IPS-20b (cell line): ENCODE data around the gene TRIM40.

Source experiments
- H3K27ac ChIP-seq: one replicate; pipeline ENCODE4 v1.5.1; 2013; ENCODE audit warnings: low read length
- H3K27me3 ChIP-seq: 2 replicates; pipeline ENCODE4 v1.6.1; 2013; ENCODE audit warnings: mild to moderate bottlenecking, low read length, inconsistent platforms; ENCODE audit not compliant: insufficient read depth
- H3K36me3 ChIP-seq: 2 replicates; pipeline ENCODE4 v1.6.1; 2013; ENCODE audit warnings: low read depth, mild to moderate bottlenecking, inconsistent platforms, low read length, moderate library complexity; ENCODE audit not compliant: insufficient read depth
- H3K4me1 ChIP-seq: 2 replicates; pipeline ENCODE4 v1.6.1; 2013; ENCODE audit warnings: mild to moderate bottlenecking, control low read depth, inconsistent platforms, low read length, moderate library complexity; ENCODE audit not compliant: insufficient read depth
- H3K4me3 ChIP-seq: 2 replicates; pipeline ENCODE4 v1.5.1; 2013; ENCODE audit warnings: mild to moderate bottlenecking, low read length, inconsistent platforms
- H3K9ac ChIP-seq: 2 replicates; pipeline ENCODE4 v1.6.1; 2013; ENCODE audit warnings: low read depth, mild to moderate bottlenecking, inconsistent platforms, low read length, moderate library complexity
- H3K9me3 ChIP-seq: 2 replicates; pipeline ENCODE4 v1.6.1; 2013; ENCODE audit warnings: mild to moderate bottlenecking, low read depth, low read length, inconsistent platforms; ENCODE audit not compliant: insufficient read depth

Gene TRIM40

DNA sequence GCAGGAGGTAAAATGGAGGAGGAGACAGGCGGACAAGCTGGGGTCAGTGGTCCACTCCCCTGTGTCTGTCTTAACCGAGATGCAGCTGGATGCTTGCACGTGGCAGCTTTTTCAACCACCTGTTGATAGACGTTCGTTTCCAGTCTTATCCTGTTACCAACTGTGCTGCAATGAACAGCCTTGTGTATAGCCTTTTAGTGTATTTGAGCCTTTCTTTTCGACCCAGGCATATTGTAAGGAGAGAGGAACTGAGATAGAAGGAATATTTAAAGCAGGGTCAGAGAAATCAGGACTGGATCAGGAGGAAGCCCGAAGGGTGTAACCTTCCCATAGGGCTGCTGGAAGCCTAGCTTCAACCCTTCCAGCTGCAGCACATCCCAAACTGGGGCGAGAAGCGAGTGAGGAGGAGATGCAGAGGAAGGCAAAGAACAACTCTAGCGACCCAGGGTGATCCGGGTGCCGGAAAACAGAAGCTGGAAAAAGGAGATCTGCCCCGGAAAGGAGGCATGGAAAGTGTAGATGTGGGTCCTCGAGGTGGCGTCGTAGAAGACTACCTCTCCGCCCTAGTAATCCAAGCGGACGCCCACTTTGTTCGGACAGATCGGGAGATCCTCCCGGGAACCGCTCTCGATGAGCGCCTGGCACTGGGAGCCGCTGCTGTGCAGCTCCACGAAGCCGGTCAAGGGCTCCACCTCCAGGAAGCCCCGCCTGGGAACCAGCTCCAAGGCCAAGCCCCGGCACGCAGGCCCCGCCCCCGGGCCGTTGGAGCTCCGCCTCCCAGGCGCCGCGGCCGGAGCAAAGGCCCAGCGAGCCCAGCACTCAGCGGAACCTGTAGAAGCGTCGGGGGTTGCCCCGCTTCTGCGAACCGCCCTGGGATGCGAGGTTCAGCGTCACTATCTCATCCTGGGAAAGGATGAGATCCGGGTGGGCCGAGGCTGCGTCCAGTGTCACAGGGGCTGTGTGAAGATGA is 34.2 kb upstream of the TRIM40 start:
- H3K9ac ChIP-seq = no peak overlapping the region
- H3K27ac ChIP-seq = no peak overlapping the region
- peaks cover 6% of the 10 kb centered on the region; the same call in 1 of the 2 replicates for H3K4me1 ChIP-seq
- H3K9me3 ChIP-seq = no peaks in the 10 kb centered on the region
- peaks cover 85% of the 10 kb centered on the region for H3K27me3 ChIP-seq
- no peaks in the 10 kb centered on the region for H3K36me3 ChIP-seq
- peak overlapping the region; percentile 63 for H3K4me3 ChIP-seq

DNA sequence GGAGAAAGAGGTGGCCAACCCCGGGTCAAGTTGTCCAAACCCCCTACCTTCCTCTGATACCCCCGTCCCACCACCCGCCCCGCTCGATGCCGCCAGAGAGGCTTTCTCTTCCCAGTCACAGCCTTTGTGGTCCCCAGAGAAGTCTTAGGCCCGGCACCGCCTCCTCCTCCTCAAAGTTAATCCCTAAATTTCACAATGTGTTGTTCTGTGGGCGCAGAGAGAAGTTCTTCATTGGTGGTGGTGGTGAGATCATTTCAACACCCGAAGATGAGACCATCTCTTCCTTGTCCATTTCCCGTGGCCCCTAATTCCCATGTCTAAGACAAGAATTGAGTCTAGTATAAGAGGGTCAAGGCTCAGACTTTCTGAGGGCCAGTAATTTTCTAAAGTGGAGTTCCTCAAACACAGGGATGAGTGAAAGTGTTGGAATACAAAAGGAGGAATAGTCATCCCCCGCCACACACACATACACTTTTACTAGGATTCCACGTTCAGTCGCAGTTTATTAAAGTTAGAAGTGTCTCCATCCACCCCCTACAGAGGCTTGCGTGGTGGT is 33.4 kb upstream of the TRIM40 start:
- H3K4me3 ChIP-seq = peak overlapping the region; percentile 63
- H3K9me3 ChIP-seq = no peaks in the 10 kb centered on the region
- peaks cover 6% of the 10 kb centered on the region; the same call in 1 of the 2 replicates for H3K4me1 ChIP-seq
- H3K9ac ChIP-seq = no peak overlapping the region
- H3K36me3 ChIP-seq = no peaks in the 10 kb centered on the region
- H3K27ac ChIP-seq = no peak overlapping the region
- H3K27me3 ChIP-seq = peaks cover 77% of the 10 kb centered on the region

DNA sequence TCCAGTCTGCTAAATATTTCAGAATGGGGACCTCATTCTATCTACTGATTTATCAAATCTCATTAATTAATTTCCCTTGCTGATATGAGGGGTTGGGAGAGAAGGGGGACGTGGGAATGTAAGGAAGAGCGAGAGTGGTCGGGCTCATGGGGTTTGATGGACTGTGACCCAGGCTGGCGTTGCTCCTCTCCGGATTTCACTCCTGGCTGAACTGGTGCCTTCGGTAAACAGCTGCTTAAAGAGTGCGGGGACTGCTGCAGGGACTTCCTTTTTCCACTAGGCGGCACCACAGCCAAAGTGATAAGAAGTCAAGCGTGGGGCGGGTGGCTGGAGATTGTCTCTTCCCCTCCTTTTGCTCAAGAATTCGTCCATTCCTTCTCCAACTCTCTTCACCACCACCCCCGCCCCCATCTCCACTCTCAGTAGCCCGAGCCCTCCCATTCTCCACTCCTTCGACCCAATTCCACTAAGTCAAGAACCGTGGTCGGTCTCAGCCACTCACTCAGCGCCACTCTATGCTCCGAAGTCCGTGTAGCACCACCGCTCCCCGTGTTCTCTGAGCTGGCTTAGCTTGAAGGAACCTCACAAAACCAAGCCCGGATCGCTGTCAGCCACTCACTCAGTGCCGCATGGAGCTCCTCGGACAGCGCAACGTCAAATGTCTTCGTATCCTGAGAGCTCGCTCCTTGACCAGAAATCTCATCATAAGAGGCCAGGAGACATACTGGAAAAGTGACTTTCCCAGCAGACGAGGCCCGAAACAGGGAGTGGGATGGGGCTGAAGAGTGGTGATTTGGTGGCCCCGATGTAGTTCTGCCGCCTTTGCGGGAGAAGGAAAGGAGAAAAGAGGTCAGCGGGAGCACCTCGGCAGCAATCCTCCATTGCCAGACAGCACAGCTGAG is 32.7 kb upstream of the TRIM40 start:
- Histone ChIP-seq H3K27ac (no peak overlapping the region), H3K27me3 (peaks cover 70% of the 10 kb centered on the region), H3K4me3 (peak overlapping the region; percentile 63; the same call in 1 of the 2 replicates), H3K4me1 (peaks cover 6% of the 10 kb centered on the region; the same call in 1 of the 2 replicates), H3K9me3 (no peaks in the 10 kb centered on the region), H3K9ac (no peak overlapping the region), H3K36me3 (no peaks in the 10 kb centered on the region)

DNA sequence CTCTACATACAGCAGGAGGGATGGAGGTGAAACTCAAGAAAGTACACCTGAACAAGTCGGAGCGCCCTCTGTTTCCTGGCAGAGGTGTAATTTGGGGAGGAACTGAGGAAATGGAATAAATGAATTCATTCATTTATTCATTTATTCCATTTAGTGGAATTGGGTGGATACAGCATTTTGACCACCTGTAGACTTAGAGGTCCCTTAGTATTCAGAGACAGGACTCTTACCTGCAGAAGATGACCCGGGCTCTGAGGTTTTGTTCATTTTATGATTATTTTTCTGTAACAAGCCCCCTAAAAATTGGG is 32.1 kb upstream of the TRIM40 start:
- Histone ChIP-seq H3K9ac (no peak overlapping the region), H3K36me3 (no peaks in the 10 kb centered on the region), H3K27me3 (peaks cover 64% of the 10 kb centered on the region), H3K9me3 (no peaks in the 10 kb centered on the region), H3K4me3 (no peak overlapping the region), H3K27ac (no peak overlapping the region), H3K4me1 (peaks cover 6% of the 10 kb centered on the region; the same call in 1 of the 2 replicates)

DNA sequence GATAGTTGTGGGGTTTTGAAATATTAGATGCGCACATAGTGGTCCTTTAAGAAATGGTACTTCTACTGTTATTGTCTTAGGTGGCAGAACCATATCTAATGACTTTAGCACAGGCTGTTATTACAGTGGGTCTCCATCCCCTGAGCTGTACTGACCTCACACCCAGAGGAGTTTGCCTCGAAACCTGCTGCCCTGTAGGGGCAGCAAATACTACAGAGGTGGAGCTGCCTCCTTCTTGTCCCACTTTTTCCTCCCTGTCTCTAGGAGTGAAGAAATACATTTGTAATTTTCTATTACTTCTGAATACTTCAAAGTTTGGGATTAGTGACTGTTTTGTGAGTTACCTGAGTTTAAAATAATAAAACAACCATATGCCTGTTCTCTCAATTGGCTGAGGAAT is 31.3 kb upstream of the TRIM40 start:
- Histone ChIP-seq H3K4me1 (peaks cover 6% of the 10 kb centered on the region; the same call in 1 of the 2 replicates), H3K4me3 (no peak overlapping the region), H3K27me3 (peaks cover 56% of the 10 kb centered on the region), H3K9ac (no peak overlapping the region), H3K36me3 (no peaks in the 10 kb centered on the region), H3K9me3 (no peaks in the 10 kb centered on the region), H3K27ac (no peak overlapping the region)

DNA sequence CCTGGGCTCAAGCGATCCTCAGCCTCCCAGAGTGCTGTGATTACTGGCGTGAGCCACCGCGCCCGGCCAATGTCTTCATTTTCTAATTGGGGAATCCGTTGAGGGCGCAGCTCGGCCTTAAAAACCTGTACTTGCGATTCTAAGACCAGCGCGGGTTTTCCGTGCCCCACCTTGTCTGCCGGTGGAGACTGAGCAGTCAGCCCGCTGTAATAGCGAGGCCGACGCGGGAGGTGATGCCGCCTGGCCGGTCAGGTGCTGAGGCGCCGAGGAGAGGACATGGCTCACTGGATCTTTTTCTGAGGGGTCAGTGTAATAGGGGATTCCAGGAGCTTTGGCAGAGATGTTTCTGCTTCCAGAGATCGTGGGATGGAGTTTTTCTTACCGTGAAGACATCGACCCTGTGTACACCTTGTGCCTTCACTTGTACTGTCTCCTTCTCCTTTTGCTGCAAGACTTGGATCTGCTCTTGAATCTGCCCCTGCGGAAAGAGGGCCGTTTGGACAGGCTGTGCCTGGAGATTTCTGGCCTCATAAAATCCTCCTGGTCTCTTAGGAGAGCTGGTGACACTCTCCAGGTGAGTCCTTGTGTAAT is 24.6 kb upstream of the TRIM40 start:
- Histone ChIP-seq H3K9ac (no peak overlapping the region), H3K4me3 (no peak overlapping the region), H3K9me3 (no peaks in the 10 kb centered on the region), H3K36me3 (no peaks in the 10 kb centered on the region), H3K27me3 (peaks cover 40% of the 10 kb centered on the region), H3K4me1 (no peaks in the 10 kb centered on the region), H3K27ac (no peak overlapping the region)

DNA sequence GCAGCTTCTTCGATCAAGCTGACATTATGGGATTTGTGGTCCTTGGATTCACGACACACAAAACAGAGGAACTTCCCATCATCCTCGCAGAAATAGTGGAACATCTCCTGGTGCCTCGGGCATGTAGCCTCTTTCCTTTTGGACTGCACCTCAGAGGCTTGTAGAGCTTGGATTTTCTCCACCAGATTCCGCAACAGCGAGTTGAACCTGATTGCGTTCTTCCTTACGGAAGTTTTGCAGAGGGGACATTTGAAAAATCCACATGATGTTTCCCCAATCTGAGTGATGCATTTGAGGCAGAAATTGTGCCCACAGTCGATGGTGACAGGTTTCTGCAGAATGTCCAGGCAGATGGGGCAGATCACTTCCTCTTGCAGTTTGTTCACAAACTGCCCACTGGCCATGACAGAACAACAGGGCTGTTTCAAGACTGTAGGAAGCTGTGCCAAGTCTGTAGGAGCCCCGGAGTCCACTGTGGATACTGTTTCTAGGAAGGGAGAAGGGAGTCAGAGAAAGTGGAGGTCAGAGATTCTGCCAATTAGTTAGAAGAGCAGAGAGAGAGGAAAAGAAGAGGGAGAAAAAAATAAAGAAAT is 23.4 kb upstream of the TRIM40 start:
- Histone ChIP-seq H3K27me3 (peaks cover 40% of the 10 kb centered on the region), H3K4me1 (no peaks in the 10 kb centered on the region), H3K9ac (no peak overlapping the region), H3K9me3 (no peaks in the 10 kb centered on the region), H3K4me3 (no peak overlapping the region), H3K36me3 (no peaks in the 10 kb centered on the region), H3K27ac (no peak overlapping the region)

DNA sequence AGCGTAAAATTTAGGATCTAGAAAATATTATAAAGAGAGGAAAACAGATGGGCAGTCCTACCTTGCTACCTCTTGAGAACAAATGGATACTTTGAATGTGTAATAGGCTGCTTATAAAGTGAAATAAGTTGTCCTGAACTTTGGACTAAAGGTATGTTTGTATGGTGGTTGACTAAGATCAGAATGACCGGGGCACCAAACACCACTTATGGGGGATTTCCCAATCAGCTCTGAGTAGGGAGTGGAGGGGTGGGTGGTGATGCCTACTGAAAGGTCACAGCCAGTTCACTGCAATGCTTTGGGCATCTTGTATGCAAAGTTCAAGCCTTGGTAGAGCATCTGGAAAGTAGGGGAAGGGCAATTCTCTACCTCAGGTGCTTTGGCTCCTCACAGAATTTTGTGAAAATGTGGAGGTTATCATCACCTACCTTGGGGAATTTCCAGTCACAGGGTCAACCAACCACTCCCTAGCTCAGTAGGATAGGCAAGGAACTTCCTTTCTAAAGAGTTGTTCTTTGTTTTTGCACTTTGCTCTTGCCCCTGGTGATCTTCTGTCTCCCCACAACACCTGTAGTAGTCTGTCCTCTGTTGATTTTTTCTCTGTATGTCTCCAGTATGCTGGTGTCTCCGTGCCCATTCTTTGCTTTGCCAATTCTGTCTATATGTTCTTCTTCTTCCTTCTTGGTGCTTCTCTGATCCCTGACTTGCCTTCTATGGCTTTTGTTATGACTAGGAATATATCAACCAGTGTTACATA is 22.8 kb upstream of the TRIM40 start, which contains the start of gene TRIM31:
Gene TRIM31, minus strand, starts transcription at position 88 of the 757 bp plus-strand sequence. CDS start 285 bp downstream, outside the sequence.
- no peaks in the 10 kb centered on the region for H3K9me3 ChIP-seq
- H3K9ac ChIP-seq = no peak within 1 kb of the TSS
- H3K36me3 ChIP-seq = no peaks in the 10 kb centered on the region
- H3K27me3 ChIP-seq = peaks cover 40% of the 10 kb centered on the region
- H3K4me1 ChIP-seq = no peaks in the 10 kb centered on the region
- H3K4me3 ChIP-seq = no peak within 1 kb of the TSS
- no peak within 1 kb of the TSS for H3K27ac ChIP-seq

DNA sequence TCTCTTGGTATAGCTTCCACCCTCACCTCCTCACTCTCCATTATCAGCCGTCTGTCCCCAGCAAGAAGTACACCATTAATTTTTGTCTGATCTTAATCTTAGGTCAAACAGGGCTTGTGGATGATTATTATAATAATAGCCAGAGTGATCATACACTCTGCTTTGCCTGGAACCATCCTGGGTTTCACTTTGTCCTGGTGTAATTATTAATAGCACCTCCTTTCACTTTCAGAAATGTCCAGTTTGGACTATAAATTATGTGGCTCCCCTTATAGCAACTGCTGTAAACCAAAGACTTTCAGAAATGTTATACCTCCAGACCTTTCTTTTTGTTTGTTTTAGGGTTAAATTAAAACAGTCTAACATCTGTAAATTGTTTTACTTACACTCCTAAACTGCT is 22.1 kb upstream of the TRIM40 start:
- no peak overlapping the region for H3K27ac ChIP-seq
- no peaks in the 10 kb centered on the region for H3K36me3 ChIP-seq
- H3K27me3 ChIP-seq = peaks cover 40% of the 10 kb centered on the region
- no peaks in the 10 kb centered on the region for H3K9me3 ChIP-seq
- H3K4me1 ChIP-seq = no peaks in the 10 kb centered on the region
- H3K4me3 ChIP-seq = no peak overlapping the region
- H3K9ac ChIP-seq = no peak overlapping the region

DNA sequence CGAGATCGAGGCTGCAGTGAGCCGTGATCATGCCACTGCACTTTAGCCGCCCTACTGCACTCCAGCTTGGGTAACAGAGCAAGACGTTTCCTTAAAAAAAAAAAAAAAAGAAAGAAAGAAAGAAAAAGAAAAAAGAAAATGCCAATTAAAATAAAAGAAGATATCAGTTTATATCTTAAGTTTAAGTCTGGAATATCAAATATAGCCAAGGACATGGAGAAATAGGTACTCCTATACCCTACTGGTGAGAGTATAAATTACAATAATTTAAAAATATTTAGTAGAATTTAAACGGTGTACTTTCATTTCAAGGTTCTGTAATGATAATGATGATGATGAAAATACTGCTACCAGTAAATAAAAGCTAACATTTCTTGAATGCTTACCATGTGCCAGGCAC is 19.2 kb upstream of the TRIM40 start:
- Histone ChIP-seq H3K27ac (no peak overlapping the region), H3K4me1 (no peaks in the 10 kb centered on the region), H3K4me3 (no peak overlapping the region)

More for the DNA sequence above, 19.2 kb upstream of the TRIM40 start:
- H3K27me3 ChIP-seq = peaks cover 29% of the 10 kb centered on the region
- H3K9ac ChIP-seq = no peak overlapping the region
- H3K9me3 ChIP-seq = no peaks in the 10 kb centered on the region
- no peaks in the 10 kb centered on the region for H3K36me3 ChIP-seq
